HepG2 (cell line): ENCODE measurements around the gene NR1H2. TPM values are rescaled to one million over a fixed set of nuclear protein-coding genes. Genes with fewer than 3 reads are reported as not detected.

Experiments
- ATAC-seq: fragments of 200-7000 bp; cut with Tn5 transposase; 3 replicates; pipeline ENCODE4 v1.9.1; 2020; ENCODE audit warnings: mild to moderate bottlenecking, moderate library complexity
- BruUV-seq: library from RNA; stranded (reverse); fragments of 400-500 nt; replicated peaks from 2 replicates; lab custom pipeline; 2021; lab: Mats Ljungman, UMichigan
- CTCF ChIA-PET: fragments of 300-600 bp; formaldehyde crosslinking; extraction: SDS; loops from one replicate; lab custom pipeline; 2021; ENCODE audit warnings: low total read pairs, inconsistent platforms, low intra/inter-chr PET ratio; lab: Yijun Ruan, JAX
- POLR2A ChIA-PET: fragments of 350-600 bp; sonication (Branson Sonifier 250); formaldehyde crosslinking; loops from one replicate; lab custom pipeline; 2020; ENCODE audit warnings: antibody characterized with exemption, inconsistent platforms; lab: Yijun Ruan, JAX
- DNase-seq: peaks from one replicate; pipeline ENCODE4 v3.0.0-alpha.2; 2015; ENCODE audit warnings: low spot score
- FAIRE-seq: peaks from 3 replicates; lab custom pipeline; 2011; peaks lifted over from hg19 to GRCh38; lab: Jason Lieb, UNC
- H2AFZ ChIP-seq: one replicate; pipeline ENCODE4 v1.6.1; 2011; ENCODE audit warnings: low read length, inconsistent platforms
- H3K27ac ChIP-seq: fragments of 300-600 bp; 3 replicates; pipeline ENCODE4 v1.8.0; 2011; ENCODE audit warnings: mixed run types, mild to moderate bottlenecking, mixed read lengths, low read length, inconsistent platforms; ENCODE audit not compliant: insufficient read depth; ENCODE audit errors: extremely low read length
- H3K27me3 ChIP-seq, 2 experiments: fragments of 200-600 bp in 1 of 2; 2 replicates in 1 of 2; 3 replicates in 1 of 2; pipeline versions ENCODE4 v1.6.0 to v1.8.0; 2011; ENCODE audit warnings: low read length in 2 of 2, mild to moderate bottlenecking in 2 of 2, moderate library complexity in 2 of 2, inconsistent platforms in 1 of 2; ENCODE audit not compliant: insufficient read depth in 2 of 2, control insufficient read depth in 1 of 2
- H3K36me3 ChIP-seq, 2 experiments: fragments of 200-600 bp in 1 of 2; replicated peaks in 1 of 2; 2 replicates in 1 of 2; 3 replicates in 1 of 2; pipeline versions ENCODE4 v1.5.1 to v1.8.0; 2011; ENCODE audit warnings: low read length in 2 of 2, inconsistent platforms in 1 of 2; ENCODE audit not compliant: insufficient read depth in 2 of 2, control insufficient read depth in 1 of 2
- H3K4me1 ChIP-seq: 2 replicates; pipeline ENCODE4 v1.5.1; 2012; ENCODE audit warnings: low read length, inconsistent platforms; ENCODE audit not compliant: insufficient read depth
- H3K4me2 ChIP-seq: 2 replicates; pipeline ENCODE4 v1.6.0; 2011; ENCODE audit warnings: low read depth, low read length, inconsistent platforms
- H3K4me3 ChIP-seq, 3 experiments: fragments of 200-600 bp in 1 of 3; sonication (generic), shearing (Covaris generic) in 1 of 3; replicated peaks in 1 of 3; 2 replicates each; pipeline ENCODE4 v1.5.1; 2011 to 2016; ENCODE audit warnings: low read length in 3 of 3, inconsistent platforms in 2 of 3, low read depth in 2 of 3, mild to moderate bottlenecking in 2 of 3, control low read depth in 1 of 3, mixed read lengths in 1 of 3; ENCODE audit not compliant: insufficient read depth in 1 of 3
- H3K79me2 ChIP-seq: one replicate; pipeline ENCODE4 v1.6.1; 2011; ENCODE audit warnings: low read length, inconsistent platforms; ENCODE audit not compliant: insufficient read depth
- H3K9ac ChIP-seq: 2 replicates; pipeline ENCODE4 v1.6.0; 2011; ENCODE audit warnings: mild to moderate bottlenecking, low read depth, low read length, inconsistent platforms; ENCODE audit not compliant: insufficient read depth
- H3K9me3 ChIP-seq: 2 replicates; pipeline ENCODE4 v1.5.1; 2012; ENCODE audit warnings: mild to moderate bottlenecking, low read length
- H4K20me1 ChIP-seq: 2 replicates; pipeline ENCODE4 v1.6.0; 2011; ENCODE audit warnings: inconsistent platforms, mild to moderate bottlenecking, low read length, moderate library complexity; ENCODE audit not compliant: insufficient read depth
- HOXA3 ChIP-seq: sonication (generic); formaldehyde crosslinking; IDR thresholded peaks from 2 replicates; pipeline ENCODE4 v1.5.0; 2020; ENCODE audit warnings: missing genetic modification reagents
- ONECUT2 ChIP-seq: sonication (generic); formaldehyde crosslinking; IDR thresholded peaks from 2 replicates; pipeline ENCODE4 v1.4.0; 2020; ENCODE audit warnings: missing genetic modification reagents
- SALL1 ChIP-seq: sonication (generic); formaldehyde crosslinking; IDR thresholded peaks from 2 replicates; pipeline ENCODE4 v1.8.0; 2022; ENCODE audit warnings: mild to moderate bottlenecking, missing genetic modification reagents
- SALL2 ChIP-seq: sonication (generic); formaldehyde crosslinking; IDR thresholded peaks from 2 replicates; pipeline ENCODE4 v1.8.1; 2023; ENCODE audit warnings: mild to moderate bottlenecking, missing genetic modification reagents, inconsistent platforms
- THAP11 ChIP-seq: IDR thresholded peaks from 2 replicates; pipeline ENCODE4 v1.6.1; 2016; ENCODE audit warnings: missing biosample characterization, missing genetic modification reagents
- ZNF264 ChIP-seq: sonication (generic); formaldehyde crosslinking; IDR thresholded peaks from 2 replicates; pipeline ENCODE4 v1.4.0; 2020; ENCODE audit warnings: missing genetic modification reagents
- ZNF383 ChIP-seq: sonication (generic); formaldehyde crosslinking; IDR thresholded peaks from 2 replicates; pipeline ENCODE4 v1.4.0; 2020; ENCODE audit warnings: missing genetic modification reagents, mild to moderate bottlenecking, borderline replicate concordance
- ZNF567 ChIP-seq: sonication (generic); formaldehyde crosslinking; IDR thresholded peaks from 2 replicates; pipeline ENCODE4 v1.8.1; 2023; ENCODE audit warnings: mild to moderate bottlenecking, missing genetic modification reagents, borderline replicate concordance
- ZNF768 ChIP-seq: sonication (generic); formaldehyde crosslinking; IDR thresholded peaks from 2 replicates; pipeline ENCODE4 v1.4.0; 2020; ENCODE audit warnings: missing genetic modification reagents
- ZNF776 ChIP-seq: sonication (generic); formaldehyde crosslinking; IDR thresholded peaks from 2 replicates; pipeline ENCODE4 v1.4.0; 2020; ENCODE audit warnings: mild to moderate bottlenecking, missing genetic modification reagents
- ZNF841 ChIP-seq: sonication (generic); formaldehyde crosslinking; IDR thresholded peaks from 2 replicates; pipeline ENCODE4 v1.8.1; 2023; ENCODE audit warnings: missing genetic modification reagents, borderline replicate concordance
- WGBS: methylation state at CpG from one replicate; pipeline ENCODE4 v1.1.6; 2017; ENCODE audit warnings: low lambda C conversion rate; 5-methylcytosine and 5-hydroxymethylcytosine counted together
- in situ Hi-C: cut with HindIII; loops from 2 replicates; pipeline ENCODE4 v1.10.0; 2017; ENCODE audit warnings: low pct_unique_long_range_greater_than_20kb; ENCODE audit not compliant: extremely low pct_ligation_motif_present
- intact Hi-C: fragments of 100-400 bp; cut with micrococcal nuclease; formaldehyde crosslinking; loops from one replicate; pipeline ENCODE4 v1.10.0; 2022; ENCODE audit not compliant: unreplicated experiment
- polyA plus RNA-seq, 8 experiments: library from polyadenylated mRNA; depleted of rRNA in 3 of 8; stranded (reverse) in 7 of 8; unstranded in 1 of 8; fragments of >200 nt; fragmentation: Illumina TruSeq in 4 of 8; extraction: Trizol in 4 of 8; gene quantifications; 2 replicates each; pipeline versions ENCODE4 v1.2.1 to v1.2.3, GENCODE V29; 2011 to 2016; ENCODE audit warnings: low read depth in 4 of 8, missing spikeins in 1 of 8, mixed read lengths in 1 of 8; ENCODE audit not compliant: insufficient read depth in 1 of 8
- total RNA-seq, 5 experiments: library from RNA; depleted of rRNA; stranded (reverse); fragments of >200 nt; fragmentation: Illumina TruSeq; extraction: Trizol; gene quantifications; 2 replicates each; pipeline ENCODE4 v1.2.3, GENCODE V29; 2016; ENCODE audit warnings: low read depth in 1 of 5
- TF ChIP-seq, protein P1 (sequence below): sonication (generic); formaldehyde crosslinking; IDR thresholded peaks from 2 replicates; pipeline ENCODE4 v1.5.1; 2020; ENCODE audit warnings: mild to moderate bottlenecking, missing genetic modification reagents, moderate library complexity
- TF ChIP-seq, protein P2 (sequence below): sonication (generic); formaldehyde crosslinking; IDR thresholded peaks from 2 replicates; pipeline ENCODE4 v1.4.0; 2020; ENCODE audit warnings: mild to moderate bottlenecking, missing genetic modification reagents

The NR1H2 gene
- total and polyA plus RNA-seq, 2 of the 13 experiments (the other 11 are each of a cell fraction or from before 2014, with no cell fraction given): 10.3 to 13.5 TPM

DNA sequence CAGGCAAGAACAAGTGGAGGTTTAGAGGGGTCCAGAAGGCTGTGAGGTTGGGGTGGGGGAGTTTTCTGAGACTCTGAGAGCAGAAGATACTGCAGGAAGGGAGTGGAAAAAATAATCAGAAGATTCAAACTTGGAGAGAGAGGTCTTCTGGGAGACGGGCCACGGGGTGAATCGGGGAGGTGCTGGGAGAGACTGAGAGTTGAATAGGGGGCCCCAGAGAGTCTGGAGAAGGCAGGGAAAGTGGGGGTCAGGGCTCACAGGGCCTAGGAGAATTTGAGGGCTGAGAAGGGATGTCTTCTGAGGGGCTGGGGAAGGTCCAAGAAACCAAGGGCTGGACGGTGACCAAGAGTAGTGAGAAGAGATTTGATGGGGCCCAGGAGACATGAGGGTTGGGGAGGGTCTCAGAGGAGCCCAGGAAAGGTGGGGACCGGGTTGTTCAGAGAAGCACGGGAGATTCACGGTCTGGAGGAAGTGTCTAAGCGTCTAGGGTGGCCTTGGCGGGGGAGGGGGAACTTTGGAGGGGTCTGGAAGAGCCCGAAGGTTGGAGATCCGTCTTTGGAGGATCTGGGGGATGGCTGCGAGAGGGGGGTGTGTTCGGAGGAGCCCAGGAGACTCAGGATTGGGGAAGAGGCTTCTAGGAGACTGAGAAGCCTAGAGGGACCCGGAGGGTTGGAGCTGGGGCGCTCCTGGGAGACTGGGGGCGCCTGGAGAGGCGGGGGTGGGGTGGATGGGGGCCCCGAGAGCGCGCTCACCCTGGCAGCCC is 48.6 kb upstream of the NR1H2 start (continued):
- no peak for TF ChIP-seq THAP11 (CRISPR knock-in tag)
- no peak for TF ChIP-seq ZNF567 (CRISPR knock-in tag)
- TF ChIP-seq ONECUT2 (CRISPR knock-in tag): no peak

- Histone ChIP-seq H3K9ac (peak overlapping the region; percentile 67), H3K9me3 (no peaks in the 10 kb centered on the region), H3K36me3 (peaks cover 0 to 3% of the 10 kb centered on the region in 2 experiments; a peak in 2 of 5 replicates), H2AFZ (no peak overlapping the region), H3K4me2 (peak overlapping the region; percentile 85), H3K27ac (no peak overlapping the region), H4K20me1 (peaks cover 7% of the 10 kb centered on the region; the same call in 1 of the 2 replicates), H3K4me3 (peak overlapping the region; percentile 40 to 75 (median 63); a peak in 5 of 6 replicates), H3K79me2 (no peaks in the 10 kb centered on the region), H3K27me3 (no peaks in the 10 kb centered on the region), H3K4me1 (peaks cover 62% of the 10 kb centered on the region)
- no CpG with 5 or more reads among the region's 104 CpGs for WGBS
- intact Hi-C loops: loop anchor here (5.0 kb wide), 1 partner anchor 66 kb away; no protein-coding TSS in a partner anchor
- no peak for ATAC-seq
- BruUV-seq: no TSS peak
- no peak for FAIRE-seq
- ChIA-PET POLR2A (interaction anchor here (0.6 to 1.7 kb wide), 14 partner anchors 9 to 477 kb away, joined by 3 to 10 read pairs (median 4); partner anchors contain the start of genes NR1H2 and POLD1), CTCF (no interaction called here)
- in situ Hi-C loops: loop anchor here (5.0 kb wide), 1 partner anchor 66 kb away; no protein-coding TSS in a partner anchor
- no peak for DNase-seq
- TF ChIP-seq, protein P1, sequence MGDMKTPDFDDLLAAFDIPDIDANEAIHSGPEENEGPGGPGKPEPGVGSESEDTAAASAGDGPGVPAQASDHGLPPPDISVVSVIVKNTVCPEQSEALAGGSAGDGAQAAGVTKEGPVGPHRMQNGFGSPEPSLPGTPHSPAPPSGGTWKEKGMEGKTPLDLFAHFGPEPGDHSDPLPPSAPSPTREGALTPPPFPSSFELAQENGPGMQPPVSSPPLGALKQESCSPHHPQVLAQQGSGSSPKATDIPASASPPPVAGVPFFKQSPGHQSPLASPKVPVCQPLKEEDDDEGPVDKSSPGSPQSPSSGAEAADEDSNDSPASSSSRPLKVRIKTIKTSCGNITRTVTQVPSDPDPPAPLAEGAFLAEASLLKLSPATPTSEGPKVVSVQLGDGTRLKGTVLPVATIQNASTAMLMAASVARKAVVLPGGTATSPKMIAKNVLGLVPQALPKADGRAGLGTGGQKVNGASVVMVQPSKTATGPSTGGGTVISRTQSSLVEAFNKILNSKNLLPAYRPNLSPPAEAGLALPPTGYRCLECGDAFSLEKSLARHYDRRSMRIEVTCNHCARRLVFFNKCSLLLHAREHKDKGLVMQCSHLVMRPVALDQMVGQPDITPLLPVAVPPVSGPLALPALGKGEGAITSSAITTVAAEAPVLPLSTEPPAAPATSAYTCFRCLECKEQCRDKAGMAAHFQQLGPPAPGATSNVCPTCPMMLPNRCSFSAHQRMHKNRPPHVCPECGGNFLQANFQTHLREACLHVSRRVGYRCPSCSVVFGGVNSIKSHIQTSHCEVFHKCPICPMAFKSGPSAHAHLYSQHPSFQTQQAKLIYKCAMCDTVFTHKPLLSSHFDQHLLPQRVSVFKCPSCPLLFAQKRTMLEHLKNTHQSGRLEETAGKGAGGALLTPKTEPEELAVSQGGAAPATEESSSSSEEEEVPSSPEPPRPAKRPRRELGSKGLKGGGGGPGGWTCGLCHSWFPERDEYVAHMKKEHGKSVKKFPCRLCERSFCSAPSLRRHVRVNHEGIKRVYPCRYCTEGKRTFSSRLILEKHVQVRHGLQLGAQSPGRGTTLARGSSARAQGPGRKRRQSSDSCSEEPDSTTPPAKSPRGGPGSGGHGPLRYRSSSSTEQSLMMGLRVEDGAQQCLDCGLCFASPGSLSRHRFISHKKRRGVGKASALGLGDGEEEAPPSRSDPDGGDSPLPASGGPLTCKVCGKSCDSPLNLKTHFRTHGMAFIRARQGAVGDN (CRISPR knock-in tag): peak; percentile 64
- TF ChIP-seq ZNF841 (CRISPR knock-in tag) (0 out of 2 replicates have a peak, but pooled peaks have one; percentile 23), ZNF383 (no peak), ZNF264 (CRISPR knock-in tag) (no peak), ZNF776 (CRISPR knock-in tag) (0 out of 2 replicates have a peak, but pooled peaks have one; percentile 25), ZNF768 (CRISPR knock-in tag) (0 out of 2 replicates have a peak, but pooled peaks have one; percentile 9), SALL1 (CRISPR knock-in tag) (peak; percentile 30; the same call in 1 of the 2 replicates), HOXA3 (CRISPR knock-in tag) (peak; percentile 17; the same call in 1 of the 2 replicates), SALL2 (CRISPR knock-in tag) (peak; percentile 44; the same call in 1 of the 2 replicates)
- TF ChIP-seq, protein P2, sequence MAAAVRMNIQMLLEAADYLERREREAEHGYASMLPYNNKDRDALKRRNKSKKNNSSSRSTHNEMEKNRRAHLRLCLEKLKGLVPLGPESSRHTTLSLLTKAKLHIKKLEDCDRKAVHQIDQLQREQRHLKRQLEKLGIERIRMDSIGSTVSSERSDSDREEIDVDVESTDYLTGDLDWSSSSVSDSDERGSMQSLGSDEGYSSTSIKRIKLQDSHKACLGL (CRISPR knock-in tag): peak; percentile 40; the same call in 1 of the 2 replicates
These were observed 47.9 kb upstream of the NR1H2 start for GRCh38 chr19:50328224-50328872.
